Measurements from ENCODE around the gene CEL.

The CEL gene

GRCh38 chr9:133103987-133104505, 42.3 kb downstream of the CEL start:
- DNase-seq (ENCODE audit: low read depth): no peak

- no peak for DNase-seq (ENCODE audit: low read depth)
Observed at GRCh38 chr9:133104718-133105460, 43.1 kb downstream of the CEL start.

GRCh38 chr9:133105461-133105770, 43.6 kb downstream of the CEL start:
- no peak for DNase-seq (ENCODE audit: low read depth)

GRCh38 chr9:133106511-133107244, 44.9 kb downstream of the CEL start:
- no peak for DNase-seq (ENCODE audit: low read depth)

GRCh38 chr9:133107245-133107722, 45.5 kb downstream of the CEL start:
- no peak for DNase-seq (ENCODE audit: low read depth)

- no peak for DNase-seq (ENCODE audit: low read depth)
Observed at GRCh38 chr9:133107961-133108793, 46.4 kb downstream of the CEL start.

GRCh38 chr9:133108794-133109641, 47.2 kb downstream of the CEL start:
- no peak for DNase-seq (ENCODE audit: low read depth)

- DNase-seq (ENCODE audit: low read depth): no peak
Observed at GRCh38 chr9:133109931-133110650, 48.3 kb downstream of the CEL start.

- no peak for DNase-seq (ENCODE audit: low read depth)
Observed at GRCh38 chr9:133111808-133112662, 50.3 kb downstream of the CEL start.

- DNase-seq (ENCODE audit: low read depth): no peak
Observed at GRCh38 chr9:133112663-133113026, 50.9 kb downstream of the CEL start.

- DNase-seq (ENCODE audit: low read depth): no peak
Observed at GRCh38 chr9:133113163-133113948, 51.6 kb downstream of the CEL start.

GRCh38 chr9:133113949-133114885, 52.4 kb downstream of the CEL start:
- no peak for DNase-seq (ENCODE audit: low read depth)

- DNase-seq (ENCODE audit: low read depth): no peak
Observed at GRCh38 chr9:133114886-133115603, 53.3 kb downstream of the CEL start.

- DNase-seq (ENCODE audit: low read depth): peak; percentile 58
Observed at GRCh38 chr9:133115604-133116345, 54.0 kb downstream of the CEL start.

GRCh38 chr9:133116346-133117231, 54.8 kb downstream of the CEL start:
- no peak for DNase-seq (ENCODE audit: low read depth)

All from activated T-helper 9 cell treated with anti-CD3 and anti-CD28 coated beads, Interleukin-2, amount 50 U/mL, for 16 hours (primary cell).